Measurements from ENCODE around the gene HEATR1.

GRCh38 chr1:236536540-236536939 lies 67.8 kb downstream of the HEATR1 start:
- TF ChIP-seq CTCF (IDR thresholded peaks at IDR 0.05 in 4 of 5, conservative IDR thresholded peaks at IDR 0.05 in 1 of 5) (no peak), POLR2A (IDR thresholded peaks at IDR 0.05) (no peak)
